ENCODE results near the gene AGBL1.

DNA sequence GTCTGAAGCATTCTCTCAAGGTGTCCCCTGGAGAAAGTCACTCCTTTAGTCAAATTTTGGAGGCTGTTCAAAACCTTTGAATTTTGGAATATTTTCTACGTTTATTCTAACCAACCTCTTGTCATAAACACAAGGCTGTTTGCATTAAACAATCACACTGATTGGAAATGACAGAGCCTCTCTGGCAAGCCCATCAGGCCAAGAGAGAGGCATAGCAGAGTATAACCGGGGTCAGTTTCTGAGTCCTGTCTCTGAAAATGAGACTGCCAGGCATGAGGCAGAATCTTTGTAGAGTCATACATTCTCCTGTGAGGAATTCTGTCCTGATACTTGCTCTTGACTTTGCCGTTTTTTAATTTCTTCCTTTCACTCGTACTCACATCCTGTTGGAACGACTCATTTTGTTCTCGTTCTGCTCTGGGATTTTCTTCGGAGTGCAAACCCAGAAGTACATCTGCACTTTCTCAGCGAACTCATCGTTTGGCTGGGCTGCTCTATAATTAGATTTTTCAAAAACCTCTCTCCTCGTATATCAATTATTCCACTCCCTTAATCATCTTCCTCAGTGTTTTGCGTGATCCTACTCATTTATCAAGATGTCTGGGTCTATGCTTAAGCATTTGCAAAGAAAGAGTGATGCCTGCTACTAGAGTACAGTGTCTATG, 114.2 kb downstream of the AGBL1 start:
- TF ChIP-seq POLR2A (IDR thresholded peaks at IDR 0.05; ENCODE audit: low read length) = no peak
- no peak for TF ChIP-seq GATA1 (IDR thresholded peaks at IDR 0.05; ENCODE audit: low read depth, low read length)
